H9 (cell line): ENCODE measurements around the gene NELFCD. TPM values are rescaled to one million over a fixed set of nuclear protein-coding genes. Genes with fewer than 3 reads are reported as not detected.
"Not testable (repeated sequence)": the region's sequence is repeated elsewhere in the genome, so short reads cannot be mapped to it uniquely, and the experiment has no call there.

Experiments used
- DNase-seq: peaks from one replicate; pipeline ENCODE4 v3.0.0-alpha.2; 2017
- H2AFZ ChIP-seq: one replicate; pipeline ENCODE4 v1.6.1; 2013; ENCODE audit warnings: mild to moderate bottlenecking, low read length, control low read depth, moderate library complexity
- H2AK5ac ChIP-seq: 2 replicates; pipeline ENCODE4 v1.6.1; 2013; ENCODE audit warnings: low read length, control low read depth, mixed read lengths; ENCODE audit not compliant: insufficient read length
- H2BK120ac ChIP-seq: one replicate; pipeline ENCODE4 v1.6.1; 2013; ENCODE audit warnings: low read depth, mild to moderate bottlenecking, low read length, control low read depth, inconsistent platforms; ENCODE audit not compliant: poor library complexity, severe bottlenecking
- H2BK12ac ChIP-seq: 2 replicates; pipeline ENCODE4 v1.6.1; 2013; ENCODE audit warnings: low read length, control low read depth, mixed read lengths, low read depth; ENCODE audit not compliant: insufficient read length
- H2BK15ac ChIP-seq: 2 replicates; pipeline ENCODE4 v1.6.1; 2013; ENCODE audit warnings: low read depth, low read length, control low read depth
- H2BK20ac ChIP-seq: one replicate; pipeline ENCODE4 v1.6.1; 2013; ENCODE audit warnings: low read depth, mild to moderate bottlenecking, low read length, control low read depth, inconsistent platforms; ENCODE audit not compliant: poor library complexity, severe bottlenecking
- H2BK5ac ChIP-seq: 2 replicates; pipeline ENCODE4 v1.6.1; 2013; ENCODE audit warnings: low read length, control low read depth, mixed read lengths; ENCODE audit not compliant: insufficient read length
- H3K14ac ChIP-seq: 2 replicates; pipeline ENCODE4 v1.6.1; 2013; ENCODE audit warnings: low read length, control low read depth; ENCODE audit not compliant: insufficient read depth
- H3K18ac ChIP-seq: 2 replicates; pipeline ENCODE4 v1.6.1; 2013; ENCODE audit warnings: low read depth, mild to moderate bottlenecking, mixed read lengths, low read length, control low read depth; ENCODE audit not compliant: insufficient read length
- H3K23ac ChIP-seq: 2 replicates; pipeline ENCODE4 v1.6.1; 2013; ENCODE audit warnings: low read length, control low read depth, mixed read lengths, low read depth; ENCODE audit not compliant: insufficient read length
- H3K23me2 ChIP-seq: 2 replicates; pipeline ENCODE4 v1.6.1; 2013; ENCODE audit warnings: low read depth, mild to moderate bottlenecking, mixed read lengths, low read length, control low read depth; ENCODE audit not compliant: insufficient read length, poor library complexity, severe bottlenecking
- H3K27ac ChIP-seq: 2 replicates; pipeline ENCODE4 v1.5.1; 2013; ENCODE audit warnings: low read length, control low read depth, mixed read lengths, low read depth; ENCODE audit not compliant: insufficient read length
- H3K27me3 ChIP-seq: 2 replicates; pipeline ENCODE4 v1.6.1; 2013; ENCODE audit warnings: low read length, control low read depth, inconsistent platforms; ENCODE audit not compliant: insufficient read depth
- H3K4ac ChIP-seq: 2 replicates; pipeline ENCODE4 v1.6.1; 2013; ENCODE audit warnings: low read depth, mild to moderate bottlenecking, control low read depth, inconsistent platforms, low read length, moderate library complexity
- H3K4me1 ChIP-seq: 2 replicates; pipeline ENCODE4 v1.6.1; 2013; ENCODE audit warnings: low read length, control low read depth, inconsistent platforms; ENCODE audit not compliant: insufficient read depth
- H3K4me2 ChIP-seq: 2 replicates; pipeline ENCODE4 v1.6.1; 2013; ENCODE audit warnings: low read length, control low read depth, mixed read lengths; ENCODE audit not compliant: insufficient read length, insufficient read depth
- H3K56ac ChIP-seq: 2 replicates; pipeline ENCODE4 v1.6.1; 2013; ENCODE audit warnings: low read depth, mild to moderate bottlenecking, mixed read lengths, low read length, control low read depth; ENCODE audit not compliant: insufficient read length
- H3K79me1 ChIP-seq: 2 replicates; pipeline ENCODE4 v1.6.1; 2013; ENCODE audit warnings: low read depth, mild to moderate bottlenecking, moderate library complexity, low read length, control low read depth, inconsistent platforms; ENCODE audit not compliant: insufficient read depth, poor library complexity, severe bottlenecking
- H3K79me2 ChIP-seq: 2 replicates; pipeline ENCODE4 v1.6.1; 2013; ENCODE audit warnings: low read length, control low read depth, inconsistent platforms; ENCODE audit not compliant: insufficient read depth
- H3K9ac ChIP-seq: 2 replicates; pipeline ENCODE4 v1.6.1; 2013; ENCODE audit warnings: low read length, control low read depth, mixed read lengths; ENCODE audit not compliant: insufficient read length; ENCODE audit errors: extremely low read depth
- H3K9me3 ChIP-seq: one replicate; pipeline ENCODE4 v1.6.1; 2013; ENCODE audit warnings: low read depth, low read length, inconsistent platforms; ENCODE audit not compliant: control insufficient read depth
- H3T11ph ChIP-seq: one replicate; pipeline ENCODE4 v1.6.1; 2013; ENCODE audit warnings: mild to moderate bottlenecking, low read length, control low read depth, inconsistent platforms
- H4K20me1 ChIP-seq: one replicate; pipeline ENCODE4 v1.6.1; 2013; ENCODE audit not compliant: control insufficient read depth, insufficient read length, insufficient read depth
- H4K5ac ChIP-seq: 2 replicates; pipeline ENCODE4 v1.6.1; 2013; ENCODE audit warnings: low read depth, mild to moderate bottlenecking, mixed read lengths, low read length, control low read depth; ENCODE audit not compliant: insufficient read length
- H4K8ac ChIP-seq: replicated peaks from 2 replicates; pipeline ENCODE4 v1.6.1; 2013; ENCODE audit warnings: low read length, control low read depth, mixed read lengths, low read depth; ENCODE audit not compliant: insufficient read length
- H4K91ac ChIP-seq: 2 replicates; pipeline ENCODE4 v1.6.1; 2013; ENCODE audit warnings: low read depth, mild to moderate bottlenecking, moderate library complexity, mixed read lengths, low read length, control low read depth; ENCODE audit not compliant: insufficient read length
- H3K27ac Mint-ChIP-seq, 3 experiments: 2 replicates in 2 of 3; 3 replicates in 1 of 3; pipeline ENCODE4 v1.8.0; 2020 to 2021; ENCODE audit warnings: mixed read lengths in 3 of 3, mild to moderate bottlenecking in 1 of 3, moderate library complexity in 1 of 3
- H3K27me3 Mint-ChIP-seq: 2 replicates; pipeline ENCODE4 v1.8.0; 2021; ENCODE audit warnings: low read depth, mild to moderate bottlenecking, moderate library complexity, mixed read lengths
- H3K36me3 Mint-ChIP-seq, 3 experiments: 2 replicates in 2 of 3; 3 replicates in 1 of 3; pipeline ENCODE4 v1.8.0; 2020 to 2021; ENCODE audit warnings: low read depth in 3 of 3, mixed read lengths in 3 of 3; ENCODE audit not compliant: insufficient read depth in 1 of 3
- H3K4me1 Mint-ChIP-seq, 2 experiments: 2 replicates each; pipeline ENCODE4 v1.8.0; 2020; ENCODE audit warnings: mixed read lengths in 2 of 2
- H3K4me3 Mint-ChIP-seq, 2 experiments: 2 replicates in 1 of 2; 3 replicates in 1 of 2; pipeline ENCODE4 v1.8.0; 2020 to 2021; ENCODE audit warnings: mild to moderate bottlenecking in 2 of 2, mixed read lengths in 2 of 2, moderate library complexity in 1 of 2
- H3K9me3 Mint-ChIP-seq, 2 experiments: 2 replicates in 1 of 2; 3 replicates in 1 of 2; pipeline ENCODE4 v1.8.0; 2020; ENCODE audit warnings: mild to moderate bottlenecking in 2 of 2, mixed read lengths in 2 of 2, moderate library complexity in 1 of 2
- WGBS: extraction: QIAGEN DNeasy Blood & Tissue Kit; methylation state at CpG from one replicate; pipeline ENCODE4 v1.1.7; 2013; ENCODE audit warnings: missing lambda C conversion rate, low lambda C conversion rate, mixed read lengths; ENCODE audit not compliant: insufficient read length; ENCODE audit errors: extremely low coverage; 5-methylcytosine and 5-hydroxymethylcytosine counted together
- total RNA-seq: library from RNA; stranded (reverse); gene quantifications from 2 replicates; pipeline ENCODE4 v1.2.1, GENCODE V29; 2021
- TF ChIP-seq, protein P1 (sequence below): fragments of 200-600 bp; sonication (generic); conservative IDR thresholded peaks from 3 replicates; pipeline ENCODE4 v1.8.0; 2021; ENCODE audit warnings: antibody characterized with exemption, mild to moderate bottlenecking

The NELFCD gene
- total RNA-seq, 1 experiment from 2014 or later = 57.8 TPM

GRCh38 chr20:58945965-58946631, 35.0 kb upstream of the NELFCD start:
- H3T11ph ChIP-seq = no peak overlapping the region
- no peaks in the 10 kb centered on the region for H3K23me2 ChIP-seq
- H3K79me2 ChIP-seq = no peaks in the 10 kb centered on the region
- no peak overlapping the region for H3K4me2 ChIP-seq
- no peak overlapping the region for H2AK5ac ChIP-seq
- H2BK15ac ChIP-seq = no peak overlapping the region
- no CpG with 5 or more reads among the region's 10 CpGs for WGBS
- no peak overlapping the region for H3K56ac ChIP-seq
- H3K23ac ChIP-seq = no peak overlapping the region
- no peak overlapping the region for H2BK12ac ChIP-seq
- H4K5ac ChIP-seq = no peak overlapping the region
- Mint-ChIP-seq H3K4me1 (no peaks in the 10 kb centered on the region; a peak in 1 of 4 replicates), H3K27ac (no peak overlapping the region), H3K4me3 (no peak overlapping the region), H3K36me3 (no peaks in the 10 kb centered on the region), H3K9me3 (no peaks in the 10 kb centered on the region), H3K27me3 (peaks cover 3% of the 10 kb centered on the region; the same call in 1 of the 2 replicates)
- no peak overlapping the region for H2BK120ac ChIP-seq
- no peak overlapping the region for H4K91ac ChIP-seq
- H3K9me3 ChIP-seq = no peaks in the 10 kb centered on the region
- no peaks in the 10 kb centered on the region for H3K79me1 ChIP-seq
- no peak overlapping the region for H3K14ac ChIP-seq
- H3K4me1 ChIP-seq = no peaks in the 10 kb centered on the region
- TF ChIP-seq, protein P1, sequence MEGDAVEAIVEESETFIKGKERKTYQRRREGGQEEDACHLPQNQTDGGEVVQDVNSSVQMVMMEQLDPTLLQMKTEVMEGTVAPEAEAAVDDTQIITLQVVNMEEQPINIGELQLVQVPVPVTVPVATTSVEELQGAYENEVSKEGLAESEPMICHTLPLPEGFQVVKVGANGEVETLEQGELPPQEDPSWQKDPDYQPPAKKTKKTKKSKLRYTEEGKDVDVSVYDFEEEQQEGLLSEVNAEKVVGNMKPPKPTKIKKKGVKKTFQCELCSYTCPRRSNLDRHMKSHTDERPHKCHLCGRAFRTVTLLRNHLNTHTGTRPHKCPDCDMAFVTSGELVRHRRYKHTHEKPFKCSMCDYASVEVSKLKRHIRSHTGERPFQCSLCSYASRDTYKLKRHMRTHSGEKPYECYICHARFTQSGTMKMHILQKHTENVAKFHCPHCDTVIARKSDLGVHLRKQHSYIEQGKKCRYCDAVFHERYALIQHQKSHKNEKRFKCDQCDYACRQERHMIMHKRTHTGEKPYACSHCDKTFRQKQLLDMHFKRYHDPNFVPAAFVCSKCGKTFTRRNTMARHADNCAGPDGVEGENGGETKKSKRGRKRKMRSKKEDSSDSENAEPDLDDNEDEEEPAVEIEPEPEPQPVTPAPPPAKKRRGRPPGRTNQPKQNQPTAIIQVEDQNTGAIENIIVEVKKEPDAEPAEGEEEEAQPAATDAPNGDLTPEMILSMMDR = no peak
- no peak overlapping the region for H4K8ac ChIP-seq
- no peak overlapping the region for H3K4ac ChIP-seq
- no peak overlapping the region for H3K18ac ChIP-seq
- H3K27me3 ChIP-seq = no peaks in the 10 kb centered on the region
- no peak overlapping the region for H2BK5ac ChIP-seq
- H4K20me1 ChIP-seq = no peaks in the 10 kb centered on the region
- no peak overlapping the region for H3K27ac ChIP-seq
- no peak overlapping the region for H2BK20ac ChIP-seq
- H2AFZ ChIP-seq = no peak overlapping the region
- no peak overlapping the region for H3K9ac ChIP-seq
- no peak for DNase-seq

GRCh38 chr20:58947797-58948388, 33.2 kb upstream of the NELFCD start:
- H3K27me3 Mint-ChIP-seq, H2AK5ac ChIP-seq, H2BK15ac ChIP-seq, H3K4me2 ChIP-seq, H3K4me1 ChIP-seq, H3K9me3 ChIP-seq, H2BK5ac ChIP-seq, H4K20me1 ChIP-seq, H2BK12ac ChIP-seq, H3K36me3 Mint-ChIP-seq, H3K27ac Mint-ChIP-seq, H2BK120ac ChIP-seq, H3K23me2 ChIP-seq, H3K4me3 Mint-ChIP-seq, H3K9ac ChIP-seq, H3K27ac ChIP-seq, H4K91ac ChIP-seq, H3K14ac ChIP-seq, H3K23ac ChIP-seq, H2AFZ ChIP-seq, H3K56ac ChIP-seq, H3K18ac ChIP-seq, H3K27me3 ChIP-seq, H3K9me3 Mint-ChIP-seq, DNase-seq, H2BK20ac ChIP-seq, H3K4me1 Mint-ChIP-seq, H4K5ac ChIP-seq, H3K79me1 ChIP-seq, H3K79me2 ChIP-seq, H3T11ph ChIP-seq, H3K4ac ChIP-seq, H4K8ac ChIP-seq: not testable (repeated sequence)
- no CpG with 5 or more reads among the region's 7 CpGs for WGBS
